Liver (tissue), 9 donors: ENCODE measurements around the gene TNK1. TPM values are rescaled to one million over a fixed set of nuclear protein-coding genes. Genes with fewer than 3 reads are reported as not detected.

Experiments
- DNase-seq: peaks from one replicate; pipeline ENCODE4 v3.0.0-alpha.2; 2017; ENCODE audit warnings: low spot score
- H3K27ac ChIP-seq, 2 donors: one replicate each; pipeline ENCODE4 v1.7.0; 2013; ENCODE audit warnings: inconsistent platforms in 2 of 2, low read length in 2 of 2, control low read depth in 1 of 2, low read depth in 1 of 2, mild to moderate bottlenecking in 1 of 2
- H3K27me3 ChIP-seq, 4 donors: one replicate each; pipeline versions ENCODE4 v1.6.1 to v1.7.0; 2013; ENCODE audit warnings: low read length in 3 of 4, inconsistent platforms in 1 of 4, mild to moderate bottlenecking in 1 of 4, moderate library complexity in 1 of 4; ENCODE audit not compliant: control insufficient read depth in 4 of 4, insufficient read depth in 4 of 4
- H3K36me3 ChIP-seq, 4 donors: one replicate each; pipeline versions ENCODE4 v1.6.1 to v1.7.0; 2013; ENCODE audit warnings: low read length in 3 of 4, mild to moderate bottlenecking in 3 of 4, low read depth in 1 of 4, moderate library complexity in 1 of 4; ENCODE audit not compliant: control insufficient read depth in 4 of 4, insufficient read depth in 3 of 4
- H3K4me1 ChIP-seq, 4 donors: one replicate each; pipeline versions ENCODE4 v1.6.1 to v1.7.0; 2013; ENCODE audit warnings: low read length in 3 of 4, mild to moderate bottlenecking in 3 of 4, moderate library complexity in 1 of 4; ENCODE audit not compliant: control insufficient read depth in 4 of 4, insufficient read depth in 4 of 4
- H3K4me3 ChIP-seq, 3 donors: one replicate each; pipeline versions ENCODE4 v1.6.1 to v1.7.0; 2013; ENCODE audit warnings: low read length in 3 of 3, control low read depth in 1 of 3, low read depth in 1 of 3, mild to moderate bottlenecking in 1 of 3
- H3K9ac ChIP-seq, 2 donors: one replicate each; pipeline ENCODE4 v1.7.0; 2013; ENCODE audit warnings: low read length in 2 of 2, mild to moderate bottlenecking in 2 of 2, moderate library complexity in 2 of 2, control low read depth in 1 of 2, low read depth in 1 of 2
- H3K9me3 ChIP-seq, 4 donors: one replicate each; pipeline versions ENCODE4 v1.6.1 to v1.7.0; 2013; ENCODE audit warnings: low read length in 3 of 4; ENCODE audit not compliant: control insufficient read depth in 4 of 4
- ATF3 ChIP-seq: IDR thresholded peaks from 2 replicates; pipeline ENCODE4 v1.6.1; 2016; ENCODE audit warnings: antibody characterized with exemption
- CTCF ChIP-seq: fragments of 150-350 bp; IDR thresholded peaks from 2 replicates; pipeline ENCODE4 v1.5.1; 2017; ENCODE audit warnings: improper control_type of control experiment, low read depth, low read length; ENCODE audit not compliant: missing input control
- EGR1 ChIP-seq, 2 donors: IDR thresholded peaks; 2 replicates each; pipeline ENCODE4 v1.6.1; 2016 to 2018; ENCODE audit warnings: antibody characterized with exemption in 2 of 2, low read depth in 2 of 2
- FOXA1 ChIP-seq: IDR thresholded peaks from 2 replicates; pipeline ENCODE4 v1.6.1; 2016; ENCODE audit warnings: antibody characterized with exemption
- FOXA2 ChIP-seq: IDR thresholded peaks from 2 replicates; pipeline ENCODE4 v1.6.1; 2016; ENCODE audit warnings: antibody characterized with exemption
- GABPA ChIP-seq, 2 donors: IDR thresholded peaks in 1 of 2; conservative IDR thresholded peaks in 1 of 2; 2 replicates each; pipeline ENCODE4 v1.6.1; 2016; ENCODE audit warnings: antibody characterized with exemption in 2 of 2, mild to moderate bottlenecking in 1 of 2, moderate library complexity in 1 of 2
- HNF4A ChIP-seq, 2 donors: conservative IDR thresholded peaks; 2 replicates each; pipeline ENCODE4 v1.6.1; 2016; ENCODE audit warnings: antibody characterized with exemption in 2 of 2, mild to moderate bottlenecking in 2 of 2
- HNF4G ChIP-seq: IDR thresholded peaks from 2 replicates; pipeline ENCODE4 v1.6.1; 2016; ENCODE audit warnings: antibody characterized with exemption
- JUND ChIP-seq, 2 donors: IDR thresholded peaks; 2 replicates each; pipeline ENCODE4 v1.6.1; 2016; ENCODE audit warnings: antibody characterized with exemption in 2 of 2
- MAX ChIP-seq: IDR thresholded peaks from 2 replicates; pipeline ENCODE4 v1.6.1; 2016; ENCODE audit warnings: antibody characterized with exemption
- NR2F2 ChIP-seq: IDR thresholded peaks from 2 replicates; pipeline ENCODE4 v1.6.1; 2016; ENCODE audit warnings: antibody characterized with exemption
- RAD21 ChIP-seq, 2 donors: IDR thresholded peaks; 2 replicates each; pipeline ENCODE4 v1.6.1; 2016; ENCODE audit warnings: antibody characterized with exemption in 2 of 2, mild to moderate bottlenecking in 2 of 2
- REST ChIP-seq: IDR thresholded peaks from 2 replicates; pipeline ENCODE4 v1.6.1; 2016; ENCODE audit warnings: antibody characterized with exemption, mild to moderate bottlenecking
- RXRA ChIP-seq, 2 donors: IDR thresholded peaks; 2 replicates each; pipeline ENCODE4 v1.6.1; 2017 to 2018; ENCODE audit warnings: antibody characterized with exemption in 2 of 2, mild to moderate bottlenecking in 1 of 2
- SP1 ChIP-seq: IDR thresholded peaks from 2 replicates; pipeline ENCODE4 v1.6.1; 2018; ENCODE audit warnings: antibody characterized with exemption, mild to moderate bottlenecking
- TAF1 ChIP-seq: conservative IDR thresholded peaks from 2 replicates; pipeline ENCODE4 v1.6.1; 2016; ENCODE audit warnings: antibody characterized with exemption, mild to moderate bottlenecking
- YY1 ChIP-seq: IDR thresholded peaks from 2 replicates; pipeline ENCODE4 v1.6.1; 2016; ENCODE audit warnings: antibody characterized with exemption, mild to moderate bottlenecking
- WGBS: extraction: QIAGEN DNeasy Blood & Tissue Kit; methylation state at CpG from one replicate; pipeline ENCODE4 v1.1.7; 2013; 5-methylcytosine and 5-hydroxymethylcytosine counted together
- polyA plus RNA-seq, 2 donors: library from polyadenylated mRNA; stranded (reverse) in 1 of 2; unstranded in 1 of 2; fragments of 200-250 nt in 1 of 2; fragments of >200 nt in 1 of 2; fragmentation: Nextera tagmentation in 1 of 2; extraction: Ambion mirVana in 1 of 2; gene quantifications; one replicate each; pipeline versions ENCODE4 v1.2.1 to v1.2.3, GENCODE V29; 2013 to 2015
- total RNA-seq, 2 donors: library from RNA; depleted of rRNA; stranded (reverse); fragments of >200 nt; gene quantifications; one replicate each; pipeline ENCODE4 v1.2.3, GENCODE V29; 2014
- TF ChIP-seq, protein P1 (sequence below): IDR thresholded peaks from 2 replicates; pipeline ENCODE4 v1.6.1; 2016; ENCODE audit warnings: antibody characterized with exemption
- donor health status: healthy.
- donor health status: healthy.
- donor health status: healthy.
- donor health status: healthy.
- donor health status: healthy.

TNK1 gene
- total and polyA plus RNA-seq, 4 donors = 0.05 to 3.5 (median 2.5) TPM

DNA sequence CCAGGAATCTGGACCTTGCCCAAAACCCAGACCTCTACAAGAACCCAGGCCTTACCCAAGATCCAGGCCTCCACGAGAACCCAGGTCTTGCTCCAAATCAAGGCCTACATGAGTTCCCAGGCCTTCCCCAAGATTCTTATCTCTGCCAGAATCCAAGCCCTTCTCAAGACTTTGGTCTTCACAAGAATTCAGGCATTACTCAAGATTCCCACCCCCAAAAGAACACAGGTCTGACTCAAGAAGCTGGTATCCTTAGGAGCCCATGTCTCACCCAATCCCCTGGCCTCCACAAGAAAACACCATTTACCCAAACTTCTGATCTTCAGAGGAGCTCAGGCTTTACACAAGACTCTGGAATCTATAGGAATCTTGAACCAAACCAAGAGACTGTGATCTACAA lies 50.3 kb downstream of the TNK1 start:
- no peaks in the 10 kb centered on the region for H3K27me3 ChIP-seq
- no peak for DNase-seq
- H3K36me3 ChIP-seq = no peaks in the 10 kb centered on the region
- TF ChIP-seq RAD21 (IDR thresholded peaks at IDR 0.05) = no peak
- no peak for TF ChIP-seq CTCF
- no peak for TF ChIP-seq HNF4G
- TF ChIP-seq ATF3 = no peak
- no peak for TF ChIP-seq JUND (IDR thresholded peaks at IDR 0.05)
- no peak for TF ChIP-seq NR2F2
- TF ChIP-seq REST = no peak
- no peak for TF ChIP-seq YY1
- TF ChIP-seq TAF1 = no peak
- 92% methylated on average over 1 of the region's 1 CpG for WGBS
- no peaks in the 10 kb centered on the region for H3K9me3 ChIP-seq
- H3K4me1 ChIP-seq = peaks cover 5 to 14% (median 13%) of the 10 kb centered on the region in 4 donors
- H3K4me3 ChIP-seq = no peak overlapping the region
- no peak overlapping the region for H3K9ac ChIP-seq
- H3K27ac ChIP-seq = no peak overlapping the region

- Histone ChIP-seq H3K27ac (no peak overlapping the region), H3K4me3 (no peak overlapping the region), H3K27me3 (no peaks in the 10 kb centered on the region), H3K36me3 (no peaks in the 10 kb centered on the region), H3K9ac (no peak overlapping the region), H3K9me3 (no peaks in the 10 kb centered on the region), H3K4me1 (peaks cover 8 to 23% (median 18%) of the 10 kb centered on the region in 4 donors)
- DNase-seq = no peak
- 95% methylated on average over 11 of the region's 11 CpGs for WGBS
- no peak for TF ChIP-seq FOXA1
- TF ChIP-seq, protein P1, sequence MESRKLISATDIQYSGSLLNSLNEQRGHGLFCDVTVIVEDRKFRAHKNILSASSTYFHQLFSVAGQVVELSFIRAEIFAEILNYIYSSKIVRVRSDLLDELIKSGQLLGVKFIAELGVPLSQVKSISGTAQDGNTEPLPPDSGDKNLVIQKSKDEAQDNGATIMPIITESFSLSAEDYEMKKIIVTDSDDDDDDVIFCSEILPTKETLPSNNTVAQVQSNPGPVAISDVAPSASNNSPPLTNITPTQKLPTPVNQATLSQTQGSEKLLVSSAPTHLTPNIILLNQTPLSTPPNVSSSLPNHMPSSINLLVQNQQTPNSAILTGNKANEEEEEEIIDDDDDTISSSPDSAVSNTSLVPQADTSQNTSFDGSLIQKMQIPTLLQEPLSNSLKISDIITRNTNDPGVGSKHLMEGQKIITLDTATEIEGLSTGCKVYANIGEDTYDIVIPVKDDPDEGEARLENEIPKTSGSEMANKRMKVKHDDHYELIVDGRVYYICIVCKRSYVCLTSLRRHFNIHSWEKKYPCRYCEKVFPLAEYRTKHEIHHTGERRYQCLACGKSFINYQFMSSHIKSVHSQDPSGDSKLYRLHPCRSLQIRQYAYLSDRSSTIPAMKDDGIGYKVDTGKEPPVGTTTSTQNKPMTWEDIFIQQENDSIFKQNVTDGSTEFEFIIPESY = no peak
- TF ChIP-seq MAX = no peak
- TF ChIP-seq HNF4G = no peak
- no peak for TF ChIP-seq GABPA (IDR thresholded peaks at IDR 0.05 in 1 of 2, conservative IDR thresholded peaks at IDR 0.05 in 1 of 2)
- TF ChIP-seq RAD21 (IDR thresholded peaks at IDR 0.05) = no peak
- no peak for TF ChIP-seq SP1
- no peak for TF ChIP-seq HNF4A (conservative IDR thresholded peaks at IDR 0.05)
- no peak for TF ChIP-seq EGR1 (IDR thresholded peaks at IDR 0.05; ENCODE audit: low read depth in 2 of 2)
- TF ChIP-seq YY1 = no peak
- no peak for TF ChIP-seq NR2F2
- TF ChIP-seq REST = no peak
- no peak for TF ChIP-seq RXRA (IDR thresholded peaks at IDR 0.05)
- TF ChIP-seq CTCF = no peak
- TF ChIP-seq TAF1 = no peak
- no peak for TF ChIP-seq ATF3
- TF ChIP-seq FOXA2 = no peak
- TF ChIP-seq JUND (IDR thresholded peaks at IDR 0.05) = no peak
These were observed 51.4 kb downstream of the TNK1 start for GRCh38 chr17:7432296-7432695.
